ENCODE results near the gene SORBS2.

The SORBS2 gene

DNA sequence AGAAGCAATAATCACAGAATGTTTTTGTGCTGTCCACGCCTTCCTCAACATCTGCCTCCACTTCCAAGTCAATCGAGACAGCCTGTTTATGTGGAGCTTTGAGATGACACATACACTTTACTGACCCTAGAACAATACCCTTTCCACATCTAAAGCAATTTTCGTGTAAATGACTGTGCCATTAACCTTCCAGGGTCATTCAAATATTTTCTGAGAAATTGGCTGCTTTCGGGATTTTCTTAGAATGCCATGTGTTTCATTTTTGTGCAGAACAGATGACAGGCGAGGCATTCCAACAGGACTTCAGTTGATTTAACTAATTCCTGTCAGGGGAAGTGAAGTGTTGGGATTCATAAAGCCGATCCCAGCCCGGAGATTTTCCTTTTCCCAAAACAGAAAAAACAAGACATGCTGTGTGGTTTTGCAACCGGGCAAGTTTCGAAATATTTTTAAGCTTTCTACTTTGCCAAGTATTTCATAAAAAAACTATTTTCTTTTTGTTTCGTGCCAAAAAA is 73.9 kb downstream of the SORBS2 start:
- in situ Hi-C loops (cut with HindIII; ENCODE audit: low pct_ligation_motif_present, low sequenced_read_pairs), result no loop called here
- H3K27ac ChIP-seq, result peak overlapping the region; percentile 83
- DNase-seq, result peak; percentile 42

GRCh38 chr4:185737489-185738037 is 74.4 kb downstream of the SORBS2 start:
- Histone ChIP-seq H3K36me3 (replicated peaks) (peaks cover 7% of the 10 kb centered on the region), H3K27ac (peak overlapping the region; percentile 83), H3K27me3 (replicated peaks) (no peaks in the 10 kb centered on the region), H3K4me3 (ENCODE audit: low read depth, low read length) (peak overlapping the region; percentile 20)
- in situ Hi-C loops (cut with HindIII; ENCODE audit: low pct_ligation_motif_present, low sequenced_read_pairs), result no loop called here
- DNase-seq, result no peak
- no peak for TF ChIP-seq CTCF (IDR thresholded peaks at IDR 0.05; ENCODE audit: low read depth, low read length, missing control alignments)

More for the DNA sequence above, 73.9 kb downstream of the SORBS2 start:
- no peaks in the 10 kb centered on the region for H3K27me3 ChIP-seq (replicated peaks)
- peaks cover 2% of the 10 kb centered on the region for H3K36me3 ChIP-seq (replicated peaks)
- H3K4me3 ChIP-seq (ENCODE audit: low read depth, low read length), result peak overlapping the region; percentile 20
- TF ChIP-seq CTCF (IDR thresholded peaks at IDR 0.05; ENCODE audit: low read depth, low read length, missing control alignments), result no peak

- Histone ChIP-seq H3K27ac (no peak overlapping the region), H3K36me3 (replicated peaks) (peaks cover 10% of the 10 kb centered on the region), H3K4me3 (ENCODE audit: low read depth, low read length) (no peak overlapping the region), H3K27me3 (replicated peaks) (no peaks in the 10 kb centered on the region)
- no peak for TF ChIP-seq CTCF (IDR thresholded peaks at IDR 0.05; ENCODE audit: low read depth, low read length, missing control alignments)
- in situ Hi-C loops (cut with HindIII; ENCODE audit: low pct_ligation_motif_present, low sequenced_read_pairs), result no loop called here
- DNase-seq, result no peak
These were observed 75.1 kb downstream of the SORBS2 start for GRCh38 chr4:185736882-185737281.

DNA sequence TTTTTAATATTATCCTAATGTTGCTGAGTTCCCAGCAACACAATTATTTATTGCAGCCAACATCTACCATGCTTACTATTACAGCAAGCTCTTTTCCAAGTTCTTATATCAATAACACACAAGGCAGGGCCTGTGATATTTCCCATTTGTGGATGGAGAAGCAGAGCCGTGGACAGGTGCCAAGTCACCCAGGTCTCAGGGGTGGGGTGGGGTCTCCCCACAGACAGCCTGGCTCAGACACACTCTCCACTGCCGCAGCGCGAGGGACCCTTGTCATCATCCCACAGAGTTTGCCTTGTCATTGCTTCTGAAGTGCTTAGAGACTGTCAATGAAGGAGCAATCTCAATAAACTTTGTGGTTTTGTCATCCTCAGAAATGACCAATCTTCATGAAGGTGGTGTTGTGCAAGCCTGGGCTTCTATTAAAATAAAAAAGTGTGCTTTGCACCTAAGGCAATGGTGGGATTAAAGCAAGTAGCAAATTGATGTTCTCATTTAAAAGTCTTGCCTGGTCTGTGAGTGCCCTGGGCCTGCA is 76.1 kb downstream of the SORBS2 start:
- no peak overlapping the region for H3K27ac ChIP-seq
- no peak for DNase-seq

DNA sequence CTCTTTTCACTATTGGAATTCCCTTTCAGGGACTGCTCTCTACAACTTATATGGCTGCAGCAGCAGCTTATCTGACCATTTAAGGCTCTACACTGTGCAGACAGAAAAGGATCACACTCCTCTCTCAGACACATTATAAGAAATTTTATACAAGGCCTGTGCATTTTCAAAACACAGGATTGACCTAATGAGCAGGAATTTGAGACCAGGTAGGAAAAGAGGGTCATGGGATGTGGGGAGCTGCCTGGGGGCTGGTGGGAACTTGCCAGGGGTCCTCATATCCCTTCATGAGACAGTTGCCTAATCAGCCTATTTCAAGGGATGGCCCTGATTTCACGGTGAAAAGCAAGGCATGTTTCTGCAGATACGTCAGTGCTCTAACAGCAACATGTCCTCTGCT is 77.1 kb downstream of the SORBS2 start:
- DNase-seq, result no peak
- H3K27me3 ChIP-seq (replicated peaks), result no peaks in the 10 kb centered on the region
- H3K36me3 ChIP-seq (replicated peaks), result peaks cover 10% of the 10 kb centered on the region
- TF ChIP-seq CTCF (IDR thresholded peaks at IDR 0.05; ENCODE audit: low read depth, low read length, missing control alignments), result no peak
- H3K27ac ChIP-seq, result no peak overlapping the region
- in situ Hi-C loops (cut with HindIII; ENCODE audit: low pct_ligation_motif_present, low sequenced_read_pairs), result no loop called here
- H3K4me3 ChIP-seq (ENCODE audit: low read depth, low read length), result no peak overlapping the region

More for the DNA sequence above, 76.1 kb downstream of the SORBS2 start:
- no peak overlapping the region for H3K4me3 ChIP-seq (ENCODE audit: low read depth, low read length)
- in situ Hi-C loops (cut with HindIII; ENCODE audit: low pct_ligation_motif_present, low sequenced_read_pairs), result no loop called here
- TF ChIP-seq CTCF (IDR thresholded peaks at IDR 0.05; ENCODE audit: low read depth, low read length, missing control alignments), result no peak
- peaks cover 10% of the 10 kb centered on the region for H3K36me3 ChIP-seq (replicated peaks)
- H3K27me3 ChIP-seq (replicated peaks), result no peaks in the 10 kb centered on the region

DNA sequence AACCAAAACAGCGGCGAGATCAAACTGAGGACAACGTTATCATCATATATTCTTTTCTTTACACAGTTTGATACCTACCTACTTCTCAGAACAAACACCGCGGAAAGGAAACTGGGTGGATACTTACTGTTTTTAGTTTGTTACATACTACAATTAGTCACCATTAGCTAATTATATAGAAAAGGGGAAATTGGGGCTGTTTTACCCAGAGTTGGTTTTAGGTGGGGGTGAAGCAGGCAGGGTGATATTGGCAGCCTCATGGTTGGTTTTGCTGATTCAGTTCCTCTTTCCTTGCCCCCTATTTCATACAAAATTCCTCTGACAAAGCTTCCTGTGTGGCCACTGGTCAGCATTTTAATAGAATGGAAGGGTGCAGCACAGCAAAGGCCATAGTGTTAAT is 77.8 kb downstream of the SORBS2 start:
- H3K27me3 ChIP-seq (replicated peaks), result no peaks in the 10 kb centered on the region
- no peak overlapping the region for H3K27ac ChIP-seq
- DNase-seq, result no peak
- in situ Hi-C loops (cut with HindIII; ENCODE audit: low pct_ligation_motif_present, low sequenced_read_pairs), result no loop called here
- H3K4me3 ChIP-seq (ENCODE audit: low read depth, low read length), result no peak overlapping the region
- peaks cover 10% of the 10 kb centered on the region for H3K36me3 ChIP-seq (replicated peaks)
- no peak for TF ChIP-seq CTCF (IDR thresholded peaks at IDR 0.05; ENCODE audit: low read depth, low read length, missing control alignments)

Measured in brain microvascular endothelial cell (primary cell).